OCI-LY7 (cell line): ENCODE measurements around the gene CHRNA4.

Source experiments
- EZH2phosphoT487 ChIP-seq: fragments of 200-600 bp; sonication (generic); IDR thresholded peaks from 2 replicates; pipeline ENCODE4 v1.6.1; 2018; ENCODE audit warnings: low read depth, borderline replicate concordance, mild to moderate bottlenecking, mixed run types, antibody characterized with exemption, low read length, moderate library complexity, mixed read lengths
- TF ChIP-seq, protein P1 (sequence below): fragments of 200-600 bp; sonication (generic); conservative IDR thresholded peaks from 2 replicates; pipeline ENCODE4 v1.5.1; 2014; ENCODE audit warnings: mild to moderate bottlenecking, antibody characterized with exemption, low read length, moderate library complexity, mixed read lengths

DNA sequence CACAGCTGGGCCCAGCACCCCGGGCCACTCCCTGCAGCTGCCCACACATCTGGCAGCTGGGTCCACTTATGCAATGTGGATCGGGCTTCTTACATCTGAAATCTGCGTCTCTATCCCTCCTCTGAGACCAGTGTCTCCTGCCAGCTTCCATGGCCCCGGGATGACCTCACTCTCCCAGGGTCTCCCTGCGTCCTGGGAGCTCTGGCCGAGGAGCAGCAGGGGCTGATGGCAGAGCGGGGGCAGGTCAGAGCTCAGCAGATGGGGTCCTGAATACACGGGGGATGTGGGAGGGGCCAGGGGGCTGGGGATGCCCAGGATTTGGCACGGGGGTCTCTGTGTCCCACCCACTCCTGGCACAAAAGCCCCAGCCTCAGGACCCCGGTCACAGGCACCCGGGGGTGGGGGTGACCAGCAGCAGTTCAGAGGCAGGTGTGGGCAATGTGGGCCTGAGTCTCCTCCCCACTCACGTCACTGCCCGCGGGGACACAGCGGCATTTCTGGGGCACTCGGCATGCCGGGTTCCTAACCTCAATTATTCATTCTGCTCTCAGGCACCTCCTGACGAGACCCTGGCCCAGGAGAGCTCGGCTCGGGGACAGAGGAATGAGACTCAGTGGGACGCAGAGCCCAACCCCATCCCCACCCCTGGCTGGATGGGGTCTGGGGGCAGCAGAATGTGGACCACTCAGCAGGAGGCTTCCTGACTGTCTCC, 16.4 kb downstream of the CHRNA4 start:
- TF ChIP-seq, protein P1, sequence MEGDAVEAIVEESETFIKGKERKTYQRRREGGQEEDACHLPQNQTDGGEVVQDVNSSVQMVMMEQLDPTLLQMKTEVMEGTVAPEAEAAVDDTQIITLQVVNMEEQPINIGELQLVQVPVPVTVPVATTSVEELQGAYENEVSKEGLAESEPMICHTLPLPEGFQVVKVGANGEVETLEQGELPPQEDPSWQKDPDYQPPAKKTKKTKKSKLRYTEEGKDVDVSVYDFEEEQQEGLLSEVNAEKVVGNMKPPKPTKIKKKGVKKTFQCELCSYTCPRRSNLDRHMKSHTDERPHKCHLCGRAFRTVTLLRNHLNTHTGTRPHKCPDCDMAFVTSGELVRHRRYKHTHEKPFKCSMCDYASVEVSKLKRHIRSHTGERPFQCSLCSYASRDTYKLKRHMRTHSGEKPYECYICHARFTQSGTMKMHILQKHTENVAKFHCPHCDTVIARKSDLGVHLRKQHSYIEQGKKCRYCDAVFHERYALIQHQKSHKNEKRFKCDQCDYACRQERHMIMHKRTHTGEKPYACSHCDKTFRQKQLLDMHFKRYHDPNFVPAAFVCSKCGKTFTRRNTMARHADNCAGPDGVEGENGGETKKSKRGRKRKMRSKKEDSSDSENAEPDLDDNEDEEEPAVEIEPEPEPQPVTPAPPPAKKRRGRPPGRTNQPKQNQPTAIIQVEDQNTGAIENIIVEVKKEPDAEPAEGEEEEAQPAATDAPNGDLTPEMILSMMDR = no peak
- TF ChIP-seq EZH2phosphoT487 = no peak
